GM12878 (cell line): ENCODE data around the gene ENAH. TPM values are rescaled to one million over a fixed set of nuclear protein-coding genes. Genes with fewer than 3 reads are reported as not detected.
A peak's percentile ranks its signal among the peaks of the same experiment; 100 is the strongest.

Experiments used
- ATAC-seq: fragments of 200-7000 bp; cut with Tn5 transposase; 3 replicates; pipeline ENCODE4 v1.9.1; 2020; ENCODE audit warnings: mild to moderate bottlenecking, moderate library complexity
- BruUV-seq: library from RNA; stranded (reverse); fragments of 400-500 nt; replicated peaks from 2 replicates; lab custom pipeline; 2021; lab: Mats Ljungman, UMichigan
- CTCF ChIA-PET: fragments of 300-600 bp; sonication (Branson Sonifier 250); formaldehyde crosslinking; extraction: SDS; loops from one replicate; lab custom pipeline; 2021; ENCODE audit warnings: inconsistent platforms; lab: Yijun Ruan, JAX
- POLR2A ChIA-PET: fragments of 350-600 bp; formaldehyde crosslinking; extraction: SDS; loops from one replicate; lab custom pipeline; 2021; ENCODE audit warnings: inconsistent platforms; lab: Charles Lee
- RAD21 ChIA-PET: fragments of 300-600 bp; sonication (Branson Sonifier 250); formaldehyde crosslinking; loops from one replicate; lab custom pipeline; 2023; ENCODE audit warnings: antibody characterized with exemption; ENCODE audit not compliant: unreplicated experiment; lab: Charles Lee
- SMC1A ChIA-PET: fragments of 300-600 bp; sonication (Branson Sonifier 250); formaldehyde crosslinking; loops from one replicate; lab custom pipeline; 2023; ENCODE audit not compliant: unreplicated experiment, uncharacterized antibody; lab: Charles Lee
- DNase-seq: peaks from one replicate; pipeline ENCODE4 v3.0.0-alpha.2; 2011; ENCODE audit warnings: low read depth, low spot score
- FAIRE-seq: peaks from 3 replicates; lab custom pipeline; 2011; peaks lifted over from hg19 to GRCh38; lab: Jason Lieb, UNC
- H2AFZ ChIP-seq: 2 replicates; pipeline ENCODE4 v1.6.0; 2011; ENCODE audit warnings: low read depth, low read length, control low read depth; ENCODE audit not compliant: control insufficient read depth
- H3K27ac ChIP-seq: 2 replicates; pipeline ENCODE4 v1.5.1; 2011; ENCODE audit warnings: control low read depth; ENCODE audit not compliant: control insufficient read depth, insufficient read depth
- H3K27me3 ChIP-seq, 2 experiments: replicated peaks in 1 of 2; 2 replicates each; pipeline versions ENCODE4 v1.6.0 to v1.6.1; 2011; ENCODE audit warnings: low read length in 1 of 2; ENCODE audit not compliant: control insufficient read depth in 2 of 2, insufficient read depth in 2 of 2
- H3K36me3 ChIP-seq, 2 experiments: 2 replicates each; pipeline ENCODE4 v1.5.1; 2011; ENCODE audit warnings: low read length in 1 of 2; ENCODE audit not compliant: control insufficient read depth in 2 of 2, insufficient read depth in 2 of 2
- H3K4me1 ChIP-seq: 2 replicates; pipeline ENCODE4 v1.6.1; 2011; ENCODE audit warnings: mild to moderate bottlenecking, low read length, moderate library complexity, mixed read lengths; ENCODE audit not compliant: control insufficient read depth, insufficient read depth
- H3K4me2 ChIP-seq: 2 replicates; pipeline ENCODE4 v1.6.0; 2011; ENCODE audit warnings: control low read depth; ENCODE audit not compliant: control insufficient read depth, insufficient read depth
- H3K4me3 ChIP-seq: fragments of 200-600 bp; sonication (generic); 2 replicates; pipeline ENCODE4 v1.5.1; 2016
- H3K79me2 ChIP-seq: 2 replicates; pipeline ENCODE4 v1.6.0; 2011; ENCODE audit warnings: low read length; ENCODE audit not compliant: control insufficient read depth, insufficient read depth
- H3K9ac ChIP-seq: 2 replicates; pipeline ENCODE4 v1.8.0; 2011; ENCODE audit warnings: low read length, control low read depth, mixed read lengths; ENCODE audit not compliant: control insufficient read depth, insufficient read depth
- H3K9me3 ChIP-seq: replicated peaks from 3 replicates; pipeline ENCODE4 v1.5.1; 2011; ENCODE audit warnings: mild to moderate bottlenecking, low read length; ENCODE audit not compliant: control insufficient read depth, insufficient read depth
- H4K20me1 ChIP-seq: 2 replicates; pipeline ENCODE4 v1.6.0; 2011; ENCODE audit not compliant: control insufficient read depth, insufficient read depth
- BRCA1 ChIP-seq: IDR thresholded peaks from 2 replicates; pipeline ENCODE4 v1.6.1; 2011; ENCODE audit warnings: low read depth, low read length, improper control_type of control experiment
- EGR1 ChIP-seq, 2 experiments: IDR thresholded peaks; 1 replicate in 1 of 2; 2 replicates in 1 of 2; pipeline ENCODE4 v1.6.1; 2011 to 2012; ENCODE audit warnings: low read depth in 2 of 2, low read length in 2 of 2, borderline replicate concordance in 1 of 2, mild to moderate bottlenecking in 1 of 2, moderate library complexity in 1 of 2
- GABPA ChIP-seq: IDR thresholded peaks from 2 replicates; pipeline ENCODE4 v1.6.1; 2014; ENCODE audit warnings: antibody characterized with exemption, low read depth, mild to moderate bottlenecking, inconsistent platforms
- IKZF2 ChIP-seq, 2 experiments: fragments of 450-650 bp; IDR thresholded peaks; 2 replicates each; pipeline ENCODE4 v1.6.1; 2017; ENCODE audit warnings: mild to moderate bottlenecking in 2 of 2, moderate library complexity in 2 of 2
- LARP7 ChIP-seq: fragments of 450-650 bp; IDR thresholded peaks from 2 replicates; pipeline ENCODE4 v1.6.1; 2017; ENCODE audit warnings: mild to moderate bottlenecking
- POU2F2 ChIP-seq: IDR thresholded peaks from 3 replicates; pipeline ENCODE4 v1.6.1; 2011; ENCODE audit warnings: low read depth, mild to moderate bottlenecking, low read length, borderline replicate concordance
- RUNX3 ChIP-seq: IDR thresholded peaks from 2 replicates; pipeline ENCODE4 v1.6.1; 2012; ENCODE audit warnings: low read length, inconsistent platforms
- SREBF1 ChIP-seq: IDR thresholded peaks from 2 replicates; pipeline ENCODE4 v1.6.1; 2012; ENCODE audit warnings: mild to moderate bottlenecking, low read length
- YBX1 ChIP-seq: fragments of 450-650 bp; IDR thresholded peaks from 2 replicates; pipeline ENCODE4 v1.6.1; 2016; ENCODE audit warnings: antibody characterized with exemption
- WGBS: methylation state at CpG from one replicate; pipeline ENCODE4 v1.1.6; 2016; ENCODE audit warnings: low lambda C conversion rate; ENCODE audit not compliant: insufficient replicate concordance, insufficient coverage; ENCODE audit errors: missing lambda C conversion rate; 5-methylcytosine and 5-hydroxymethylcytosine counted together
- in situ Hi-C: fragments of 300-500 bp; cut with MboI; formaldehyde crosslinking; loops from 9 replicates; pipeline ENCODE4 v1.14.3; 2018; ENCODE audit warnings: mixed read lengths
- intact Hi-C: fragments of 100-400 bp; cut with micrococcal nuclease; formaldehyde crosslinking; loops from one replicate; pipeline ENCODE4 v1.14.2; 2022; ENCODE audit not compliant: unreplicated experiment
- polyA plus RNA-seq, 11 experiments: library from polyadenylated mRNA; depleted of rRNA in 4 of 11; unstranded in 6 of 11; stranded (reverse) in 5 of 11; fragments of >200 nt; fragmentation: Nextera tagmentation in 4 of 11; fragmentation: Illumina TruSeq in 1 of 11; extraction: Ambion mirVana in 4 of 11; extraction: Trizol in 1 of 11; gene quantifications; 1 replicate in 1 of 11; 2 replicates in 10 of 11; pipeline versions ENCODE4 v1.2.1 to v1.2.3, GENCODE V29; 2011 to 2016; ENCODE audit warnings: inconsistent platforms in 2 of 11, missing spikeins in 2 of 11, low read depth in 1 of 11
- total RNA-seq, 4 experiments: library from RNA; depleted of rRNA in 3 of 4; stranded (reverse); fragments of >200 nt in 3 of 4; fragmentation: Illumina TruSeq in 1 of 4; extraction: Trizol in 1 of 4; gene quantifications; 2 replicates each; pipeline versions ENCODE4 v1.2.1 to v1.2.3, GENCODE V29; 2013 to 2021
- TF ChIP-seq, protein P1 (sequence below): fragments of 450-650 bp; IDR thresholded peaks from 2 replicates; pipeline ENCODE4 v1.6.1; 2016; ENCODE audit warnings: mild to moderate bottlenecking, moderate library complexity, borderline replicate concordance
- TF ChIP-seq, protein P2 (sequence below): fragments of 450-650 bp; IDR thresholded peaks from 2 replicates; pipeline ENCODE4 v1.6.1; 2016; ENCODE audit warnings: mild to moderate bottlenecking

ENAH gene
- total and polyA plus RNA-seq, 10 of the 15 experiments (the other 5 are each of a cell fraction or from before 2014, with no cell fraction given), result under 0.01 to 0.62 (median 0.06) TPM; not detected in 5

DNA sequence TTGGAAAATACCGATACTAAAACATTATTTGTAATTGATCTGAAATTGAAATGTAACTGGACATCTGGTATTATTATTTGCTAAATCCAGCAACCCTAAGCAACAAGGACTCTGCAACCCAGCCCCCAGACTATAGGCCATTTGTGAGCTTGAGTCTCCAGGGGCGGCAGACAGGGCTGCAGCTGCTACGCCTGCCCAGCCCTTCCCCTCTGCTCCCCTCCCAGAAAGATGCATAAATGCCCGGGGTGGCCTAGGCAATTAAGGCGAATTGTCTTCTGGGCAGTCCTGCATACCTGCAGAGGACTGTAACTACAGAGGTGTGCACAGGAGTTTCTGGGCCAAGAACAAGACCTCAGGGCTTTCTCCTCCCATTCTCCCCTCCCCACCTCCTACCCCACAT, 183.9 kb downstream of the ENAH start (continued):
- TF ChIP-seq, protein P1, sequence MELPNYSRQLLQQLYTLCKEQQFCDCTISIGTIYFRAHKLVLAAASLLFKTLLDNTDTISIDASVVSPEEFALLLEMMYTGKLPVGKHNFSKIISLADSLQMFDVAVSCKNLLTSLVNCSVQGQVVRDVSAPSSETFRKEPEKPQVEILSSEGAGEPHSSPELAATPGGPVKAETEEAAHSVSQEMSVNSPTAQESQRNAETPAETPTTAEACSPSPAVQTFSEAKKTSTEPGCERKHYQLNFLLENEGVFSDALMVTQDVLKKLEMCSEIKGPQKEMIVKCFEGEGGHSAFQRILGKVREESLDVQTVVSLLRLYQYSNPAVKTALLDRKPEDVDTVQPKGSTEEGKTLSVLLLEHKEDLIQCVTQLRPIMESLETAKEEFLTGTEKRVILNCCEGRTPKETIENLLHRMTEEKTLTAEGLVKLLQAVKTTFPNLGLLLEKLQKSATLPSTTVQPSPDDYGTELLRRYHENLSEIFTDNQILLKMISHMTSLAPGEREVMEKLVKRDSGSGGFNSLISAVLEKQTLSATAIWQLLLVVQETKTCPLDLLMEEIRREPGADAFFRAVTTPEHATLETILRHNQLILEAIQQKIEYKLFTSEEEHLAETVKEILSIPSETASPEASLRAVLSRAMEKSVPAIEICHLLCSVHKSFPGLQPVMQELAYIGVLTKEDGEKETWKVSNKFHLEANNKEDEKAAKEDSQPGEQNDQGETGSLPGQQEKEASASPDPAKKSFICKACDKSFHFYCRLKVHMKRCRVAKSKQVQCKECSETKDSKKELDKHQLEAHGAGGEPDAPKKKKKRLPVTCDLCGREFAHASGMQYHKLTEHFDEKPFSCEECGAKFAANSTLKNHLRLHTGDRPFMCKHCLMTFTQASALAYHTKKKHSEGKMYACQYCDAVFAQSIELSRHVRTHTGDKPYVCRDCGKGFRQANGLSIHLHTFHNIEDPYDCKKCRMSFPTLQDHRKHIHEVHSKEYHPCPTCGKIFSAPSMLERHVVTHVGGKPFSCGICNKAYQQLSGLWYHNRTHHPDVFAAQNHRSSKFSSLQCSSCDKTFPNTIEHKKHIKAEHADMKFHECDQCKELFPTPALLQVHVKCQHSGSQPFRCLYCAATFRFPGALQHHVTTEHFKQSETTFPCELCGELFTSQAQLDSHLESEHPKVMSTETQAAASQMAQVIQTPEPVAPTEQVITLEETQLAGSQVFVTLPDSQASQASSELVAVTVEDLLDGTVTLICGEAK, result no peak
- TF ChIP-seq SREBF1, result no peak
- no peak for TF ChIP-seq LARP7
- TF ChIP-seq POU2F2, result no peak
- TF ChIP-seq GABPA, result no peak
- TF ChIP-seq BRCA1, result no peak

DNA sequence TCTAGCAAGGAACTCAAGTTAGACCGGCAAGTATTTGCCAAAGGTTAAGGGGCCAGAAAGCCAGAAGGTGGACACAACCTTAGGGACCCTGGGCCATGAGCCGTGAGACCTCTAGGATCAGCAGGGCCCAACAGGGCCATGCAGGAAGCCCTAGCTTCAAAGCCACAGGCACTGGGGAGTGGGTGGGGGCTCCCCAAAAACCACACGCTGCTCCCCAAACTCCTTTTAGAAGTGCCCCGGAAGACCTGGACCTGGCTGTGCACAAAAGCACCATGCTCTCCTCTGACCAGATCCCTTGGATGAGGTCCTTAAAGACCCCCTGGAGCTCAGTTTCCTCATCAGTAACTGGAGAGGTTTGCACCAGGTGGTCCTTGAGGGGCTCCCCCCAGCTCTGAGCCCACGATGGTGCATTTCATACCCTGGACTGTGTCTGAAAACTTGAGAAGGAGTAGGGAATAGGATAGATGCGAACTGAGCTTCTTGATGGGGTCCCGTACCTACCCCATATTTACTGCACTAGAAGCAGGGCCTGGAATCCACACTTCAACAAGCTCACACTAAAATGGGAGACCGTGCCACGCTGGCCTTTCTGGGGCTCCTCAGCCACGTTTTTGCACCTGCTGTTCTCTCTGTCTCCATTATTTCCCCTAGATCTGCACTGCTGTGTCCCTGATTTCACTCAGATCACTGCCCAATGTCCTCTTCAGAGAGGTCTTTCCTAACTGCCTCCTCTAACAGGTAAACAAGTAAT, 184.5 kb downstream of the ENAH start:
- peak overlapping the region; percentile 96 for H3K27ac ChIP-seq
- no TSS peak for BruUV-seq
- no peak for TF ChIP-seq IKZF2 (IDR thresholded peaks at IDR 0.05)
- TF ChIP-seq RUNX3, result peak; percentile 75
- TF ChIP-seq YBX1, result no peak
- TF ChIP-seq, protein P2, sequence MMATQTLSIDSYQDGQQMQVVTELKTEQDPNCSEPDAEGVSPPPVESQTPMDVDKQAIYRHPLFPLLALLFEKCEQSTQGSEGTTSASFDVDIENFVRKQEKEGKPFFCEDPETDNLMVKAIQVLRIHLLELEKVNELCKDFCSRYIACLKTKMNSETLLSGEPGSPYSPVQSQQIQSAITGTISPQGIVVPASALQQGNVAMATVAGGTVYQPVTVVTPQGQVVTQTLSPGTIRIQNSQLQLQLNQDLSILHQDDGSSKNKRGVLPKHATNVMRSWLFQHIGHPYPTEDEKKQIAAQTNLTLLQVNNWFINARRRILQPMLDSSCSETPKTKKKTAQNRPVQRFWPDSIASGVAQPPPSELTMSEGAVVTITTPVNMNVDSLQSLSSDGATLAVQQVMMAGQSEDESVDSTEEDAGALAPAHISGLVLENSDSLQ, result no peak
- peak in 1 of 2 experiments; percentile 43; a peak in 1 of 3 replicates for TF ChIP-seq EGR1 (IDR thresholded peaks at IDR 0.05; ENCODE audit: borderline replicate concordance in 1 of 2, low read depth in 2 of 2, low read length in 2 of 2)
- TF ChIP-seq, all 136 proteins: peak for 2
- CTCF ChIA-PET, result interaction anchor here (0.6 to 2.9 kb wide), 14 partner anchors 8 to 657 kb away, joined by 3 to 16 read pairs (median 5); no protein-coding TSS in a partner anchor
- Histone ChIP-seq H2AFZ (peak overlapping the region; percentile 90; the same call in 1 of the 2 replicates), H3K9ac (peak overlapping the region; percentile 90), H4K20me1 (no peaks in the 10 kb centered on the region), H3K4me2 (peak overlapping the region; percentile 97), H3K4me3 (peak overlapping the region; percentile 71; the same call in 1 of the 2 replicates), H3K36me3 (no peaks in the 10 kb centered on the region), H3K79me2 (no peaks in the 10 kb centered on the region), H3K27me3 (no peaks in the 10 kb centered on the region), H3K9me3 (no peaks in the 10 kb centered on the region), H3K4me1 (peaks cover 13% of the 10 kb centered on the region; the same call in 1 of the 2 replicates)
- DNase-seq (no peak), FAIRE-seq (no peak), ATAC-seq (no peak)
- RAD21 ChIA-PET, result interaction anchor here (1.1 to 2.2 kb wide), 8 partner anchors 23 to 596 kb away, joined by 3 to 13 read pairs (median 4); partner anchors contain the start of gene LBR
- intact Hi-C loops (loop anchor here (5.0 kb wide), 2 partner anchors 454 to 644 kb away; partner anchors contain the start of gene PYCR2), in situ Hi-C loops (no loop called here)
- WGBS, result 28% methylated on average over 10 of the region's 10 CpGs
- POLR2A ChIA-PET, result interaction anchor here (0.6 to 3.3 kb wide), 9 partner anchors 14 to 594 kb away, joined by 3 to 12 read pairs (median 4); partner anchors contain the start of genes H3-3A and SRP9
- SMC1A ChIA-PET, result interaction anchor here (0.9 to 2.1 kb wide), 4 partner anchors 10 to 309 kb away, joined by 4 to 14 read pairs (median 6); partner anchors contain the start of gene SRP9
